HG02759 (cell line): ENCODE results near the gene CACNA2D4.

Source experiments
- ATAC-seq: cut with Tn5 transposase; IDR thresholded peaks from one replicate; pipeline ENCODE4 v1.9.1; 2021; ENCODE audit warnings: mild to moderate bottlenecking, moderate library complexity; ENCODE audit not compliant: unreplicated experiment

CACNA2D4 gene

GRCh38 chr12:1806301-1807086, 112.0 kb downstream of the CACNA2D4 start:
- ATAC-seq = no peak

DNA sequence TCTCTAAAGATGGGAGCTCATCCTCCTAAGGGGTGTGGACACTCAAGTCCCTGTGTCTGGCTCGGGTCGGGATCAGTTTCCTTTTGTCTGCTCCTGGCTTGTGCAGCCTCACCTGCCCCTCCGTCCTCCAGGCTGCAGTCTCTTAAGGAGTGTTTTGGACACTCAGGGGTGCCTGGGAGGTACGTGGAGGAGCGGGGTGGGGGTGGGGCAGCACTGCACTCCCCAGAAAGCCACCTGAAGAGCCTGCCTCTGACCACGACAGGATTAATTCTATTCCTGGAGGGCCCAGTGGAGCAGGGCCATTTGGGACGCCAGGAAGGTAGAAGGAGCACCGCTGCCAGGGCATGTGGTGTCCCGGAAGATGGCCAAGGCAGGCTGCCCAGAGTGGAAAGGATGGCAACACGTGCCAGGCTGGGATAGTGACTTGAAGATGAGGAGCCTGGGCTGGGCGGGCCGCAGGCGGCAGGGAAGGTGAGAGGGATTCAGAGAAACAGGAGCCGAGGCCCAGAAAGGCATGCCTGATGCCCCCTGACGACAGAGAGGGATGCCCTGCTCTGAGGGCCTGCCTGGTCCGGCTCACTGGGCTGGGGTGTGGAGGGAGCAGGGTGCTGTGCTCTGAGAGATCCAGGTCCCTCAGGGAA, 112.9 kb downstream of the CACNA2D4 start:
- no peak for ATAC-seq

DNA sequence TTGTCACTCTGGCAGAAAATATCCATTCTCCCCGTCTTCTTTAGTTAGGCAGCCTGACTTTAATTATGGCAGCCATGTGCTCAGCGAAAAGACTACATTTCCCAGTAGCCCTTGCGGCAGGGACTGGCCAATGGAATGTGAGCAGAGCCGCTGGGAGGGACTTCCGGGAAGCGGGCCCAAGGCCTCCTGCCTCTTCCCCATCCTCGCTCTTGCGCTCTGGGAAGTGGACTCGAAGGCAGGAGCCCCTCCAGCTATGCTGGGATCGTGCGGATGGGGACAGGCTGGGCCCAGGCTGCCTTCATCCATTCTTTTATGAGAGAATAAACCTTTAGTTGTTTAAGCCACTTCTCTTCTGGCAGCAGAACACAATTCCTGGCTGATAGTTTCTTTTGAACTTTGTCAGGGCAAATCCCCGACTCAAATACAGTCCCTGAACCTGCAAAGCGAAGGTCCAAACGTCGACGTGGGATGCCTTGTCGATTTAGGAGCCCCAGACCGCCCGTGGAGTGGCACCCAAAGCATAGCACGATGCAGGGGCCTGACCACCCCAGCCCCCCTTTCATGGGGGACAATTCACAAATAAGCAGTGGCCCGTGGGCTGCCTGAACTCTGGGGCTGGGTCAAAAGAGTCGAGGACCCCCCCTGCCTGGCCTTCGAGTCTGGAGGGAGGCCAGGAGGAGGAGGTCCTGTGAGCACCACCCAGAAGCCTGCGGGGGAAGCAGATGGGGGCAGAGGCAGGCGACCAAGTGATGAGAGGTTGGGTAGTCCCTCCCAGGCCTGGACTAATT, 113.7 kb downstream of the CACNA2D4 start:
- peak; percentile 91 for ATAC-seq

GRCh38 chr12:1803736-1804135, 114.7 kb downstream of the CACNA2D4 start:
- ATAC-seq = no peak

GRCh38 chr12:1801303-1801975, 117.0 kb downstream of the CACNA2D4 start:
- ATAC-seq = no peak

DNA sequence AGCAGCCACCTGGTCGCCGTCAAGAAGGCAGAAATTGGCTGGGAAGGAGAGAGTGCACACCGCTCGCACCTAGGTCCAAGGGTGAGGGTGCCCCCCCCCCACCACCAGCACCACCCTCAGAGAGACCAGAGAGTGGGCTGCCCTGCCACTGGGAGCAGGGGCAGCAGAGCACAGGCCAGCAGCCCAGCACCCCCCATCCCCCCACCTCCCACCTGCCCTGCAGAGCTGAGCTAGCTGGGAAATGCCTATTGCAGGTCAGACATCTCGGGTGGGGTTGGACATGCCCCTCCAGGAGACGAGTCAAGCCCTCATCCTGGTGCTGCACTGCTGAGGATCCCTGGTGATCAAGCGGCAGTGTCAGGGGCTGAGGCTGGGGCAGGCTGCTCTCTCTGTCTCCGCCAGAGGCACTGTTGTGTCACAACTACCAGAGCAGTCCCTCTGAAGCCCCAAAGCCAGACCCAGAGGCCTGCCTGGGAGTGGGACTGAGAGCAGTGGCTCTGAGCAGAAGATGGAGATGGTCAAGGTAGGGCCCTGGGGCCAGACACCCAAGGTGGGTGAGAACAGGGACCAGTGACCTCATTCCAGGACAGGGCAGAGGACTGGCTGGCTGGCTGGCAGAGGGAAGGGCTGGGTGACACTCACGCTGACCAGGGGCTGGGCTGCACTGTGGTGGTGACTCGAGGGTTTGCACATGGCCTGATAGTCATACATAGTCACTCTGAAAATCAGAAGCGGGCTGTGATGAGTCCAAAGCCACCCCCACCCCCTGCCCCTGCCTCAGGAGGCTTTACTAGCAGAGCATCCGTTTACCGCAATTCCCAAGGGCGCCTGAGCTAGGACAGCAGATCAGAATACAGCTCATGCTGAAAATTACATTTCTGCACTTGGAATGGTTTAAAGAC, 117.8 kb downstream of the CACNA2D4 start:
- ATAC-seq = no peak

DNA sequence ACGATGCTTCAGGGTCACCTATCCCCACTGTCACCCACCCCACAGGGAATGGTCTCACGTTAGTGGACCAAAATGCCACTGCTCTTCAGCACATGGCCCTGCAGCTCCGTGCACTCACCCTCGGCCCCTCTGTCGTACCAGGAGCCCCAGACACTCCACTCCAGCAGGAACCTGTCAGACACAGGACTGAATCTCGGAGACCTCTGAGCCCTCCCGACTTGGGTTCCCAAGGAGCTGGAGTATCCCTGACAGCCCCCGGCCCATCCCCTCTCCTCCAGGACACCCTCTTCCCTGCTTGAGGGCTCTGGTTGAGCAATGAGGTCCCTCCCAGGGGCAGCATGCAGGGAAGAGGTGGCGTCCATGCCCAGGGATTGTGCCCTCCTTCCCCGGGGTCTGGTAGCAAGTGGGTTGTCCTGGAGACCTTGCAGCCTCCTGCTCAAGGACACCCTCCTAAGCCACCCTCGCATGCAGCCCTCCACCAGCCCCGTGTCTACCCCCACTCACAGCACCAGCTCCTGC, 118.5 kb downstream of the CACNA2D4 start:
- no peak for ATAC-seq

- no peak for ATAC-seq
Measured at GRCh38 chr12:1799051-1799881, 119.2 kb downstream of the CACNA2D4 start.

GRCh38 chr12:1798641-1799020, 119.8 kb downstream of the CACNA2D4 start:
- no peak for ATAC-seq

DNA sequence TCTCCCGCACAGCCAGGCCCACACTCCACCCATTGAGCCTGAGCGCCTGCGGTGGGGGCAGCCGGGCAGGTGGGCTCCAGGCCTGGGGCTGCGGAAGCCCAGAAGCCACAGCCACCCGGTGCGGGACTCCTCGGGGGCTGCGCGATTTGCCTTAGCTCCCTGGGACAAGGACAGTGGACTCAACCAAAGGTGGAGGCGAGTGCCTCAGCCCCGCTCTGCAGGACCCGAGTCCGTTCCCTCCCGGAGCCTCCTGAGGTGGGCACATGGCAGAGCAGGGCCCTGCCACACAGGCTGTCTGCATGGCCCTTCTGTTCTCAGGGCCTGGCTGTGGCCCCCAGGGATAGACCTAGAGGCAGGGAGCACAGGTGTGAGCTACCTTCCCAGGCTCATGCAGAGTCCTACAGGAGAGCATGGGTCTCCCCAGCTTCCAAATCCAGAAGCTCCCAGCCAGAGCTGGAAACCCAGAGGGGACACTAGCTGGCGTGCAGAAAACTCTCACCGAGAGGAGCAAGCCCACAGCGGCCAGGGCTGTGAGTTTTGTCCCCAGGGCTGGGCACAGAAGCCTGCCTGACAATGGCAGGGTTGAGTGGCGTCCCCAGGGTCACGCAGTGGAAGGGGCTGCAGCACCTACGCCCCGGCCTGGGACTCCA, 120.3 kb downstream of the CACNA2D4 start:
- no peak for ATAC-seq

DNA sequence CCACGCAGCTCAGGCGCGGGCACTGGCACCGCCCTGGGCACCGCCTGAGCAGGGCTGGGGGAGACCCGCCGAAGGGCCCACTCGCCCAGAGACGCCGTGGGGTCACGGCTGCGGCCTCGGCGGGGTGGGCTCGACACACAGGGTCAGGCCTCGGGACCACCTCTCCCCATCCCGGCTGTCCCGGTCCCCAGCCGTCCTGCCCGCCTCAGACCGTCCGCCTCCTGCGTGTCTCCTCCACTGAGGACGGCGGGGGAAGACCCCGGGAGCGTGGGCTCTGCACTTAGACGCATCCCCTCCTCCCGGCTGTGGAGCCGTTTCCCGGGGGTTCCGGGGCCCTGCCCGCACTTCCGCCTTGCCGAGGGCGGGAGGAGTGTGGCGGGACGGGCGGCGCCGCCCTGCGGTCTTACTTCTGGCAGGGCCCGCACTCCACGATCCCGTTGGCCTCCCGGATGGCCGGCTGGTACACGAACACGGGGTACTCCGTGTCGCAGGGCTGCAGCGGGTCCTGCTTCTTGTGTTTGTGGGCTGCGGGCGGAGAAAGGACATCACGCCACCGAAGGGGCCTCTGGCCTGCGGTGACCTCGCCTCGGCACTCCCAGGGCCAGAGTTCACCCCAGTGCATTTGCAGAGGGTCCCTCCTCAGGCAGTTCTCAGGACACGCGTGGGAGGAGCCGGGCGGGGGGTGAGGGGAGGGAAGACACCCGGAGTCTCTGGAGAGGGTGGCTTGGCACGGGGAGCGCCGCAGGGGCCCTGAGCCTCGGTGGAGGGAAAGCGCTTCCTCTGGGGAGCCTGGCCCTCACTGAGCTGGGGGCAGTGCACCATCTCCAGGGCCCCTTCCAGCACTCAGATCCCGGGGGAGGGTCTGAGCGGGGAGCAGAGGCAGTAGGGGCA, 121.2 kb downstream of the CACNA2D4 start:
- ATAC-seq = peak; percentile 27

GRCh38 chr12:1796515-1797010, 121.9 kb downstream of the CACNA2D4 start:
- ATAC-seq = peak; percentile 23

- ATAC-seq = peak; percentile 91
Measured at GRCh38 chr12:1795785-1796514, 122.5 kb downstream of the CACNA2D4 start.

- ATAC-seq = no peak
Measured at GRCh38 chr12:1795221-1795784, 123.1 kb downstream of the CACNA2D4 start.

DNA sequence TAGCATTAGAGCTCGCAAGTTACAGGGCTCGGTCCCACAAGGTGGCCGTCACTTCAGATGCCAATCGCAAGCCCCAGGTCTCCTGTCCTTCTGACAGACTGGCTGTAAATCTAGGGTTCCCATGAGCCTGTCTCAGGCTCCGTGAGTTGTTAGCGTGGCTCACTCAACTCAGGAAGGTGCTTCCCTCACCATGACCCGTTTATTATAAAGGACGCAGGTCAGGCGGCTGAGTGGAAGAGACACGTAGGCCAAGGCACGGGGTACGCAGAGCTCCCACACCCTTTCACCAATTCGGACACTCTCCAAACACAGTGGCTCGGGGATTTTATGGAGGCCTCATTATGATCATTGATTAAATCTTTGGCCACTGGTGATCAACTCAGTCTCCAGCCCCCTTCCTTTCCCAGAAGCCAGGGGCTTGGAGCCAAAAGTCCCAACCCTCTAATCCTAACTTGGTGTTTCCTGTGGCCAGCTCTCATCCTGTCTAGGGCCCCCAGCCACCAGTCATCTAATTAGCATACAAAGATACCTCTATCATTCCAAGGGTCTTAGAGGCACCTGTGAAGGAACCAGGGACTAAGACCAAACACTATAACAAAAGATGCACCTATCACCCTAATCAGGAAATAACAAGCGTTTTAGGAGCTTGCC, 123.9 kb downstream of the CACNA2D4 start:
- ATAC-seq = no peak
